HepG2 (cell line): Measurements from ENCODE around the gene CBY2. TPM values are rescaled to one million over a fixed set of nuclear protein-coding genes. Genes with fewer than 3 reads are reported as not detected.

Experiments used
- ATAC-seq: fragments of 200-7000 bp; cut with Tn5 transposase; 3 replicates; pipeline ENCODE4 v1.9.1; 2020; ENCODE audit warnings: mild to moderate bottlenecking, moderate library complexity
- BruUV-seq: library from RNA; stranded (reverse); fragments of 400-500 nt; replicated peaks from 2 replicates; lab custom pipeline; 2021; lab: Mats Ljungman, UMichigan
- CTCF ChIA-PET: fragments of 300-600 bp; formaldehyde crosslinking; extraction: SDS; loops from one replicate; lab custom pipeline; 2021; ENCODE audit warnings: low total read pairs, inconsistent platforms, low intra/inter-chr PET ratio; lab: Yijun Ruan, JAX
- POLR2A ChIA-PET: fragments of 350-600 bp; sonication (Branson Sonifier 250); formaldehyde crosslinking; loops from one replicate; lab custom pipeline; 2020; ENCODE audit warnings: antibody characterized with exemption, inconsistent platforms; lab: Yijun Ruan, JAX
- DNase-seq: peaks from one replicate; pipeline ENCODE4 v3.0.0-alpha.2; 2015; ENCODE audit warnings: low spot score
- FAIRE-seq: peaks from 3 replicates; lab custom pipeline; 2011; peaks lifted over from hg19 to GRCh38; lab: Jason Lieb, UNC
- H2AFZ ChIP-seq: one replicate; pipeline ENCODE4 v1.6.1; 2011; ENCODE audit warnings: low read length, inconsistent platforms
- H3K27ac ChIP-seq: fragments of 300-600 bp; 3 replicates; pipeline ENCODE4 v1.8.0; 2011; ENCODE audit warnings: mixed run types, mild to moderate bottlenecking, mixed read lengths, low read length, inconsistent platforms; ENCODE audit not compliant: insufficient read depth; ENCODE audit errors: extremely low read length
- H3K27me3 ChIP-seq, 2 experiments: fragments of 200-600 bp in 1 of 2; 2 replicates in 1 of 2; 3 replicates in 1 of 2; pipeline versions ENCODE4 v1.6.0 to v1.8.0; 2011; ENCODE audit warnings: low read length in 2 of 2, mild to moderate bottlenecking in 2 of 2, moderate library complexity in 2 of 2, inconsistent platforms in 1 of 2; ENCODE audit not compliant: insufficient read depth in 2 of 2, control insufficient read depth in 1 of 2
- H3K36me3 ChIP-seq, 2 experiments: fragments of 200-600 bp in 1 of 2; replicated peaks in 1 of 2; 2 replicates in 1 of 2; 3 replicates in 1 of 2; pipeline versions ENCODE4 v1.5.1 to v1.8.0; 2011; ENCODE audit warnings: low read length in 2 of 2, inconsistent platforms in 1 of 2; ENCODE audit not compliant: insufficient read depth in 2 of 2, control insufficient read depth in 1 of 2
- H3K4me1 ChIP-seq: 2 replicates; pipeline ENCODE4 v1.5.1; 2012; ENCODE audit warnings: low read length, inconsistent platforms; ENCODE audit not compliant: insufficient read depth
- H3K4me2 ChIP-seq: 2 replicates; pipeline ENCODE4 v1.6.0; 2011; ENCODE audit warnings: low read depth, low read length, inconsistent platforms
- H3K4me3 ChIP-seq, 3 experiments: fragments of 200-600 bp in 1 of 3; sonication (generic), shearing (Covaris generic) in 1 of 3; replicated peaks in 1 of 3; 2 replicates each; pipeline ENCODE4 v1.5.1; 2011 to 2016; ENCODE audit warnings: low read length in 3 of 3, inconsistent platforms in 2 of 3, low read depth in 2 of 3, mild to moderate bottlenecking in 2 of 3, control low read depth in 1 of 3, mixed read lengths in 1 of 3; ENCODE audit not compliant: insufficient read depth in 1 of 3
- H3K79me2 ChIP-seq: one replicate; pipeline ENCODE4 v1.6.1; 2011; ENCODE audit warnings: low read length, inconsistent platforms; ENCODE audit not compliant: insufficient read depth
- H3K9ac ChIP-seq: 2 replicates; pipeline ENCODE4 v1.6.0; 2011; ENCODE audit warnings: mild to moderate bottlenecking, low read depth, low read length, inconsistent platforms; ENCODE audit not compliant: insufficient read depth
- H3K9me3 ChIP-seq: 2 replicates; pipeline ENCODE4 v1.5.1; 2012; ENCODE audit warnings: mild to moderate bottlenecking, low read length
- H4K20me1 ChIP-seq: 2 replicates; pipeline ENCODE4 v1.6.0; 2011; ENCODE audit warnings: inconsistent platforms, mild to moderate bottlenecking, low read length, moderate library complexity; ENCODE audit not compliant: insufficient read depth
- AGO2 ChIP-seq: fragments of 200-400 bp; formaldehyde crosslinking; optimal IDR thresholded peaks from 2 replicates; pipeline ENCODE3; 2017; ENCODE audit warnings: mild to moderate bottlenecking, low read depth, low read length, moderate library complexity
- MAFF ChIP-seq: IDR thresholded peaks from 2 replicates; pipeline ENCODE4 v1.6.1; 2011; ENCODE audit warnings: low read depth, low read length, improper control_type of control experiment
- MAFK ChIP-seq, 2 experiments: IDR thresholded peaks in 1 of 2; conservative IDR thresholded peaks in 1 of 2; 2 replicates each; pipeline ENCODE4 v1.6.1; 2011; ENCODE audit warnings: improper control_type of control experiment in 2 of 2, low read length in 2 of 2
- TCF7 ChIP-seq: sonication (generic); IDR thresholded peaks from 2 replicates; pipeline ENCODE4 v1.6.1; 2016; ENCODE audit warnings: antibody characterized with exemption, low read depth
- ZFP37 ChIP-seq: sonication (generic); formaldehyde crosslinking; IDR thresholded peaks from 2 replicates; pipeline ENCODE4 v1.4.0; 2020; ENCODE audit warnings: missing genetic modification reagents, borderline replicate concordance
- ZNF180 ChIP-seq: sonication (generic); formaldehyde crosslinking; IDR thresholded peaks from 2 replicates; pipeline ENCODE4 v1.4.0; 2020; ENCODE audit warnings: low read depth, missing genetic modification reagents, borderline replicate concordance
- ZNF569 ChIP-seq: sonication (generic); formaldehyde crosslinking; IDR thresholded peaks from 2 replicates; pipeline ENCODE4 v1.5.0; 2020; ENCODE audit warnings: mild to moderate bottlenecking, missing genetic modification reagents, moderate library complexity, borderline replicate concordance
- WGBS: methylation state at CpG from one replicate; pipeline ENCODE4 v1.1.6; 2017; ENCODE audit warnings: low lambda C conversion rate; 5-methylcytosine and 5-hydroxymethylcytosine counted together
- in situ Hi-C: cut with HindIII; loops from 2 replicates; pipeline ENCODE4 v1.10.0; 2017; ENCODE audit warnings: low pct_unique_long_range_greater_than_20kb; ENCODE audit not compliant: extremely low pct_ligation_motif_present
- intact Hi-C: fragments of 100-400 bp; cut with micrococcal nuclease; formaldehyde crosslinking; loops from one replicate; pipeline ENCODE4 v1.10.0; 2022; ENCODE audit not compliant: unreplicated experiment
- polyA plus RNA-seq, 8 experiments: library from polyadenylated mRNA; depleted of rRNA in 3 of 8; stranded (reverse) in 7 of 8; unstranded in 1 of 8; fragments of >200 nt; fragmentation: Illumina TruSeq in 4 of 8; extraction: Trizol in 4 of 8; gene quantifications; 2 replicates each; pipeline versions ENCODE4 v1.2.1 to v1.2.3, GENCODE V29; 2011 to 2016; ENCODE audit warnings: low read depth in 4 of 8, missing spikeins in 1 of 8, mixed read lengths in 1 of 8; ENCODE audit not compliant: insufficient read depth in 1 of 8
- small RNA-seq, 3 experiments: library from RNA; depleted of rRNA; stranded (forward); fragments of <200 nt; gene quantifications; one replicate each; pipeline ENCODE3, GENCODE V24; 2012; ENCODE audit warnings: low read depth in 2 of 3, low replicate concordance in 1 of 3; ENCODE audit not compliant: insufficient read length in 3 of 3, insufficient read depth in 2 of 3
- total RNA-seq, 5 experiments: library from RNA; depleted of rRNA; stranded (reverse); fragments of >200 nt; fragmentation: Illumina TruSeq; extraction: Trizol; gene quantifications; 2 replicates each; pipeline ENCODE4 v1.2.3, GENCODE V29; 2016; ENCODE audit warnings: low read depth in 1 of 5
- TF ChIP-seq, protein P1 (sequence below): sonication (generic); formaldehyde crosslinking; IDR thresholded peaks from 2 replicates; pipeline ENCODE4 v1.8.1; 2023; ENCODE audit warnings: mild to moderate bottlenecking, missing genetic modification reagents

Gene CBY2
- total and polyA plus RNA-seq, 2 of the 13 experiments (the other 11 are each of a cell fraction or from before 2014, with no cell fraction given), result not detected

GRCh38 chr13:45763419-45763818, 61.3 kb downstream of the CBY2 start:
- H3K27me3 ChIP-seq, result no peaks in the 10 kb centered on the region
- no peaks in the 10 kb centered on the region for H3K9me3 ChIP-seq
- CTCF ChIA-PET, result no interaction called here
- DNase-seq, result no peak
- WGBS, result 20% methylated on average over 4 of the region's 4 CpGs
- H3K4me3 ChIP-seq, result no peak overlapping the region
- no peak for FAIRE-seq
- no peak overlapping the region for H3K27ac ChIP-seq
- TF ChIP-seq TCF7, result no peak
- no peak for TF ChIP-seq AGO2
- TF ChIP-seq, protein P1, sequence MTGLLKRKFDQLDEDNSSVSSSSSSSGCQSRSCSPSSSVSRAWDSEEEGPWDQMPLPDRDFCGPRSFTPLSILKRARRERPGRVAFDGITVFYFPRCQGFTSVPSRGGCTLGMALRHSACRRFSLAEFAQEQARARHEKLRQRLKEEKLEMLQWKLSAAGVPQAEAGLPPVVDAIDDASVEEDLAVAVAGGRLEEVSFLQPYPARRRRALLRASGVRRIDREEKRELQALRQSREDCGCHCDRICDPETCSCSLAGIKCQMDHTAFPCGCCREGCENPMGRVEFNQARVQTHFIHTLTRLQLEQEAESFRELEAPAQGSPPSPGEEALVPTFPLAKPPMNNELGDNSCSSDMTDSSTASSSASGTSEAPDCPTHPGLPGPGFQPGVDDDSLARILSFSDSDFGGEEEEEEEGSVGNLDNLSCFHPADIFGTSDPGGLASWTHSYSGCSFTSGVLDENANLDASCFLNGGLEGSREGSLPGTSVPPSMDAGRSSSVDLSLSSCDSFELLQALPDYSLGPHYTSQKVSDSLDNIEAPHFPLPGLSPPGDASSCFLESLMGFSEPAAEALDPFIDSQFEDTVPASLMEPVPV, result no peak
- TF ChIP-seq ZNF180, result no peak
- TF ChIP-seq ZNF569 (CRISPR knock-in tag), result no peak
- no peak for TF ChIP-seq ZFP37 (CRISPR knock-in tag)
- peak; percentile 55 to 75; a peak in 3 of 4 replicates for TF ChIP-seq MAFK (conservative IDR thresholded peaks at IDR 0.05 in 1 of 2, IDR thresholded peaks at IDR 0.05 in 1 of 2; ENCODE audit: low read length in 2 of 2)
- TF ChIP-seq MAFF, result peak; percentile 52
- ATAC-seq, result no peak
- no peak overlapping the region for H3K9ac ChIP-seq
- no peak overlapping the region for H2AFZ ChIP-seq
- POLR2A ChIA-PET, result no interaction called here
- intact Hi-C loops (no loop called here), in situ Hi-C loops (no loop called here)
- no TSS peak for BruUV-seq
- H3K79me2 ChIP-seq, result no peaks in the 10 kb centered on the region
- no peak overlapping the region for H3K4me2 ChIP-seq
- no peaks in the 10 kb centered on the region for H3K36me3 ChIP-seq
- no peaks in the 10 kb centered on the region for H4K20me1 ChIP-seq
- H3K4me1 ChIP-seq, result peaks cover 13% of the 10 kb centered on the region

Small RNA genes lying within 50 kb of the gene (small RNA-seq; reads per million reads assigned to genes)
- 0 reads per million in 3 experiments for gene RF00017

Other genes with a start within 250 kb of the CBY2 start
- 47.5 and 47.8 TPM in 2 replicates for gene COG3, start 237.4 kb upstream of the CBY2 start, total RNA-seq (2016; rRNA removed; fragmentation: Illumina TruSeq; extraction: Trizol)
- gene COG3, start 237.4 kb upstream of the CBY2 start, polyA plus RNA-seq (2011; rRNA removed), result 32.8 and 37.8 TPM in 2 replicates
- not detected in 2 replicates for gene ERICH6B, start 86.6 kb upstream of the CBY2 start, total RNA-seq (2016; rRNA removed; fragmentation: Illumina TruSeq; extraction: Trizol)
- not detected in 2 replicates for gene ERICH6B, start 86.6 kb upstream of the CBY2 start, polyA plus RNA-seq (2011; rRNA removed)
- gene SIAH3, start 149.4 kb downstream of the CBY2 start, total RNA-seq (2016; rRNA removed; fragmentation: Illumina TruSeq; extraction: Trizol), result not detected in 2 replicates
- not detected in 2 replicates for gene SIAH3, start 149.4 kb downstream of the CBY2 start, polyA plus RNA-seq (2011; rRNA removed)